MCF 10A (cell line): ENCODE data around the gene CLEC14A. TPM values are rescaled to one million over a fixed set of nuclear protein-coding genes. Genes with fewer than 3 reads are reported as not detected.

ENCODE experiments used
- BruUV-seq: library from RNA; stranded (reverse); fragments of 400-500 nt; replicated peaks from 2 replicates; lab custom pipeline; 2021; lab: Mats Ljungman, UMichigan
- CTCF ChIA-PET: fragments of 300-600 bp; sonication (Branson Sonifier 250); formaldehyde crosslinking; extraction: SDS; loops from one replicate; lab custom pipeline; 2021; ENCODE audit warnings: antibody characterized with exemption, inconsistent platforms; lab: Yijun Ruan, JAX
- POLR2A ChIA-PET: fragments of 300-600, 350-650 bp; sonication (Branson Sonifier 250); formaldehyde crosslinking; extraction: SDS; loops from one replicate; lab custom pipeline; 2020; ENCODE audit warnings: antibody characterized with exemption, inconsistent platforms; lab: Yijun Ruan, JAX
- DNase-seq: peaks from one replicate; pipeline ENCODE4 v3.0.0-alpha.2; 2018; ENCODE audit not compliant: unreplicated experiment
- H3K27ac Mint-ChIP-seq: one replicate; pipeline ENCODE4 v1.8.0; 2022; ENCODE audit warnings: mild to moderate bottlenecking, low read depth, mixed read lengths; ENCODE audit not compliant: unreplicated experiment
- H3K27me3 Mint-ChIP-seq: one replicate; pipeline ENCODE4 v1.8.0; 2022; ENCODE audit warnings: mixed read lengths; ENCODE audit not compliant: insufficient read depth, unreplicated experiment
- H3K36me3 Mint-ChIP-seq: one replicate; pipeline ENCODE4 v1.8.0; 2022; ENCODE audit warnings: mild to moderate bottlenecking, moderate library complexity, mixed read lengths; ENCODE audit not compliant: insufficient read depth, unreplicated experiment
- H3K4me1 Mint-ChIP-seq: one replicate; pipeline ENCODE4 v1.8.0; 2022; ENCODE audit warnings: mixed read lengths; ENCODE audit not compliant: insufficient read depth, unreplicated experiment
- H3K4me3 Mint-ChIP-seq: one replicate; pipeline ENCODE4 v1.8.0; 2022; ENCODE audit warnings: mild to moderate bottlenecking, moderate library complexity, mixed read lengths; ENCODE audit not compliant: unreplicated experiment
- H3K9me3 Mint-ChIP-seq: one replicate; pipeline ENCODE4 v1.8.0; 2022; ENCODE audit warnings: mixed read lengths; ENCODE audit not compliant: unreplicated experiment
- intact Hi-C: fragments of 100-400 bp; cut with micrococcal nuclease; formaldehyde crosslinking; loops from 2 replicates; pipeline ENCODE4 v1.14.1; 2022
- total RNA-seq: library from RNA; stranded (reverse); gene quantifications from 2 replicates; pipeline ENCODE4 v1.2.3, GENCODE V29; 2022
- TF ChIP-seq, protein P1 (sequence below): fragments of 200-600 bp; IDR thresholded peaks from one replicate; pipeline ENCODE4 v1.8.0; 2022; ENCODE audit warnings: antibody characterized with exemption, mild to moderate bottlenecking; ENCODE audit not compliant: unreplicated experiment

CLEC14A gene
- total RNA-seq, 1 experiment from 2014 or later, result not detected

GRCh38 chr14:38282936-38283335 is 27.0 kb upstream of the CLEC14A start:
- no TSS peak for BruUV-seq
- Mint-ChIP-seq H3K9me3 (peaks cover 15% of the 10 kb centered on the region), H3K4me3 (no peak overlapping the region), H3K27ac (no peak overlapping the region), H3K36me3 (no peaks in the 10 kb centered on the region), H3K4me1 (peaks cover 42% of the 10 kb centered on the region), H3K27me3 (no peaks in the 10 kb centered on the region)
- no peak for DNase-seq
- CTCF ChIA-PET, result interaction anchor here (0.5 to 1.5 kb wide), 3 partner anchors 11 to 629 kb away, joined by 3 read pairs; no protein-coding TSS in a partner anchor
- intact Hi-C loops, result no loop called here
- TF ChIP-seq, protein P1, sequence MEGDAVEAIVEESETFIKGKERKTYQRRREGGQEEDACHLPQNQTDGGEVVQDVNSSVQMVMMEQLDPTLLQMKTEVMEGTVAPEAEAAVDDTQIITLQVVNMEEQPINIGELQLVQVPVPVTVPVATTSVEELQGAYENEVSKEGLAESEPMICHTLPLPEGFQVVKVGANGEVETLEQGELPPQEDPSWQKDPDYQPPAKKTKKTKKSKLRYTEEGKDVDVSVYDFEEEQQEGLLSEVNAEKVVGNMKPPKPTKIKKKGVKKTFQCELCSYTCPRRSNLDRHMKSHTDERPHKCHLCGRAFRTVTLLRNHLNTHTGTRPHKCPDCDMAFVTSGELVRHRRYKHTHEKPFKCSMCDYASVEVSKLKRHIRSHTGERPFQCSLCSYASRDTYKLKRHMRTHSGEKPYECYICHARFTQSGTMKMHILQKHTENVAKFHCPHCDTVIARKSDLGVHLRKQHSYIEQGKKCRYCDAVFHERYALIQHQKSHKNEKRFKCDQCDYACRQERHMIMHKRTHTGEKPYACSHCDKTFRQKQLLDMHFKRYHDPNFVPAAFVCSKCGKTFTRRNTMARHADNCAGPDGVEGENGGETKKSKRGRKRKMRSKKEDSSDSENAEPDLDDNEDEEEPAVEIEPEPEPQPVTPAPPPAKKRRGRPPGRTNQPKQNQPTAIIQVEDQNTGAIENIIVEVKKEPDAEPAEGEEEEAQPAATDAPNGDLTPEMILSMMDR, result no peak
- POLR2A ChIA-PET, result interaction anchor here (0.6 to 0.7 kb wide), 2 partner anchors 12 to 26 kb away, joined by 3 read pairs; no protein-coding TSS in a partner anchor

GRCh38 chr14:38280081-38280480 is 24.2 kb upstream of the CLEC14A start:
- no peaks in the 10 kb centered on the region for H3K36me3 Mint-ChIP-seq
- peaks cover 37% of the 10 kb centered on the region for H3K4me1 Mint-ChIP-seq
- ChIA-PET POLR2A (interaction anchor here (0.5 to 0.7 kb wide), 2 partner anchors 10 to 81 kb away, joined by 3 to 6 read pairs; no protein-coding TSS in a partner anchor), CTCF (interaction anchor here (0.6 to 1.0 kb wide), 3 partner anchors 15 to 497 kb away, joined by 3 read pairs; no protein-coding TSS in a partner anchor)
- no peaks in the 10 kb centered on the region for H3K27me3 Mint-ChIP-seq
- intact Hi-C loops, result no loop called here
- no peak overlapping the region for H3K4me3 Mint-ChIP-seq
- BruUV-seq, result no TSS peak
- H3K9me3 Mint-ChIP-seq, result peaks cover 15% of the 10 kb centered on the region
- TF ChIP-seq, protein P1, result no peak
- H3K27ac Mint-ChIP-seq, result peak overlapping the region; percentile 79
- DNase-seq, result no peak

- TF ChIP-seq, protein P1, result no peak
- H3K4me3 Mint-ChIP-seq, result no peak overlapping the region
- H3K27me3 Mint-ChIP-seq, result no peaks in the 10 kb centered on the region
- BruUV-seq, result no TSS peak
- no peaks in the 10 kb centered on the region for H3K36me3 Mint-ChIP-seq
- intact Hi-C loops, result no loop called here
- peak overlapping the region; percentile 79 for H3K27ac Mint-ChIP-seq
- DNase-seq, result no peak
- CTCF ChIA-PET, result interaction anchor here (0.6 kb wide), 1 partner anchor 498 kb away, joined by 3 read pairs; no protein-coding TSS in a partner anchor
- POLR2A ChIA-PET, result no interaction called here
- peaks cover 37% of the 10 kb centered on the region for H3K4me1 Mint-ChIP-seq
- peaks cover 15% of the 10 kb centered on the region for H3K9me3 Mint-ChIP-seq
Observed at GRCh38 chr14:38279572-38279971, 23.7 kb upstream of the CLEC14A start.

DNA sequence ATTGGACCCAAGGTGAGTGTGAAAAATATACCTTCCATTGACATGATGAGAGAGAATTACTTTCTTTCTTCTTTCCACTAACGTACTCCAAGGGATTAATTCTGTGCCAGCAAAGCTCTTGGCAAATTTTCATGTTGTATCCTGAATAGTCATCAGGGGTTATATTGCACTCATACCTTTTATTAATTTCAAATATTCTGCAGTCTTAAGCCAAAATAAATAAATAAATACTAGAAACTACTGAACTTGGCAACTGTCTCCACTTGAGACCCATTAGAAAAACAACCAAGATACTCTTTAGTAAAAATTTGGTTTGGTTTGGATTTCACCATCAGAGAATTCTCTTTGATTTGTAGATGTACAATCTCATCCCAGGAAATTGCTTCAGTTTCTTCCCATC is 22.1 kb upstream of the CLEC14A start:
- H3K36me3 Mint-ChIP-seq, result no peaks in the 10 kb centered on the region
- no TSS peak for BruUV-seq
- H3K4me3 Mint-ChIP-seq, result peak overlapping the region; percentile 52
- ChIA-PET POLR2A (interaction anchor here (0.7 to 1.4 kb wide), 5 partner anchors 9 to 833 kb away, joined by 3 to 4 read pairs (median 4); no protein-coding TSS in a partner anchor), CTCF (interaction anchor here (1.0 kb wide), 1 partner anchor 20 kb away, joined by 3 read pairs; no protein-coding TSS in a partner anchor)
- peak overlapping the region; percentile 79 for H3K27ac Mint-ChIP-seq
- peaks cover 7% of the 10 kb centered on the region for H3K9me3 Mint-ChIP-seq
- intact Hi-C loops, result no loop called here
- TF ChIP-seq, protein P1, result no peak
- H3K4me1 Mint-ChIP-seq, result peaks cover 37% of the 10 kb centered on the region
- no peaks in the 10 kb centered on the region for H3K27me3 Mint-ChIP-seq
- peak; percentile 69 for DNase-seq
